Right renal cortex interstitium (tissue), 3 donors: ENCODE measurements around the gene PTPRA. TPM values are rescaled to one million over a fixed set of nuclear protein-coding genes. Genes with fewer than 3 reads are reported as not detected.
"Not testable (repeated sequence)": the region's sequence is repeated elsewhere in the genome, so short reads cannot be mapped to it uniquely, and the experiment has no call there.

Experiments used
- DNase-seq, 3 donors: peaks; one replicate each; pipeline ENCODE4 v3.0.0-alpha.2; 2013; ENCODE audit warnings: low read depth in 3 of 3, low spot score in 2 of 3
- polyA plus RNA-seq, 3 donors: library from polyadenylated mRNA; unstranded; fragments of 120-200 nt; gene quantifications; one replicate each; pipeline ENCODE4 v1.2.1, GENCODE V29; 2013; ENCODE audit not compliant: insufficient read length in 3 of 3

The PTPRA gene
- polyA plus RNA-seq, 3 donors, result 106 to 117 (median 114) TPM

- DNase-seq, result no peak
These were observed 166.1 kb downstream of the PTPRA start for GRCh38 chr20:3039426-3039825.

- DNase-seq, result no peak
These were observed 166.8 kb downstream of the PTPRA start for GRCh38 chr20:3040086-3040485.

- peak in 1 of 3 donors; percentile 32 for DNase-seq
These were observed 168.7 kb downstream of the PTPRA start for GRCh38 chr20:3041854-3042409.

GRCh38 chr20:3042625-3043024, 169.3 kb downstream of the PTPRA start:
- peak in 1 of 3 donors; percentile 10 for DNase-seq

- no peak for DNase-seq
These were observed 170.0 kb downstream of the PTPRA start, which contains the start of gene GNRH2 for GRCh38 chr20:3043322-3043721. Gene GNRH2 (plus strand): TSS chr20:3043622. CDS start chr20:3044415, 793 bp downstream.

GRCh38 chr20:3044336-3044965, 171.2 kb downstream of the PTPRA start:
- DNase-seq, result no peak

- DNase-seq, result no peak
These were observed 171.9 kb downstream of the PTPRA start for GRCh38 chr20:3045042-3045815.

GRCh38 chr20:3045816-3046676, 172.8 kb downstream of the PTPRA start, which contains the start of gene MRPS26:
Gene MRPS26 (plus strand): TSS chr20:3046052. CDS start chr20:3046069, 17 bp downstream.
- peak; percentile 62 to 84 (median 81) for DNase-seq

- DNase-seq, result peak in 1 of 3 donors; percentile 23
These were observed 173.6 kb downstream of the PTPRA start for GRCh38 chr20:3046677-3047462.

GRCh38 chr20:3047486-3048419, 174.5 kb downstream of the PTPRA start:
- no peak for DNase-seq

- DNase-seq, result no peak
These were observed 178.2 kb downstream of the PTPRA start for GRCh38 chr20:3051385-3052019.

- DNase-seq, result no peak
These were observed 186.2 kb downstream of the PTPRA start for GRCh38 chr20:3059489-3059888.

GRCh38 chr20:3064119-3064518, 190.8 kb downstream of the PTPRA start:
- DNase-seq, result not testable (repeated sequence)

GRCh38 chr20:3067139-3068014, 194.1 kb downstream of the PTPRA start:
- DNase-seq, result no peak

GRCh38 chr20:3068075-3068474, 194.8 kb downstream of the PTPRA start:
- DNase-seq, result no peak

- no peak for DNase-seq
These were observed 196.0 kb downstream of the PTPRA start for GRCh38 chr20:3068986-3069900.
